Vagina (tissue), 2 donors: ENCODE data around the gene MYPOP. TPM values are rescaled to one million over a fixed set of nuclear protein-coding genes. Genes with fewer than 3 reads are reported as not detected.

Source experiments
- DNase-seq, 2 donors: peaks; one replicate each; pipeline ENCODE4 v3.0.0-alpha.2; 2017; ENCODE audit errors: extremely low spot score in 2 of 2
- H3K27ac ChIP-seq: fragments of 200-600 bp; sonication (generic); one replicate; pipeline ENCODE4 v1.5.1; 2019
- H3K27me3 ChIP-seq: fragments of 200-600 bp; sonication (generic); one replicate; pipeline ENCODE4 v1.5.1; 2019
- H3K36me3 ChIP-seq, 2 donors: fragments of 200-600 bp; sonication (generic); one replicate each; pipeline ENCODE4 v1.5.1; 2017 to 2019
- H3K4me1 ChIP-seq: fragments of 200-600 bp; sonication (generic); one replicate; pipeline ENCODE4 v1.5.1; 2019
- H3K4me3 ChIP-seq, 2 donors: fragments of 200-600 bp; sonication (generic); 1 replicate in 1 of 2; 2 replicates in 1 of 2; pipeline ENCODE4 v1.5.1; 2016 to 2019
- H3K9me3 ChIP-seq: fragments of 200-600 bp; sonication (generic); one replicate; pipeline ENCODE4 v1.5.1; 2019
- POLR2A ChIP-seq, 2 donors: fragments of 450-650 bp; IDR thresholded peaks; one replicate each; pipeline ENCODE4 v1.6.1; 2017; ENCODE audit warnings: antibody characterized with exemption in 2 of 2, mild to moderate bottlenecking in 2 of 2, moderate library complexity in 2 of 2
- POLR2AphosphoS5 ChIP-seq, 2 donors: sonication (generic); formaldehyde crosslinking; IDR thresholded peaks; one replicate each; pipeline ENCODE4 v1.9.0; 2017; ENCODE audit warnings: antibody characterized with exemption in 2 of 2, mild to moderate bottlenecking in 2 of 2, low read depth in 1 of 2; ENCODE audit not compliant: insufficient read depth in 1 of 2
- intact Hi-C: fragments of 100-400 bp; cut with DNase I; formaldehyde crosslinking; loops from one replicate; pipeline ENCODE4 v1.15.1; 2023
- total RNA-seq: library from RNA; depleted of rRNA; stranded (reverse); fragments of >200 nt; gene quantifications from one replicate; pipeline ENCODE4 v1.2.3, GENCODE V29; 2016
- TF ChIP-seq, protein P1 (sequence below), 3 experiments: fragments of 450-650 bp in 2 of 3; fragments of 200-600 bp in 1 of 3; sonication (generic) in 1 of 3; IDR thresholded peaks; one replicate each; pipeline ENCODE4 v1.5.1; 2017 to 2019; ENCODE audit warnings: antibody characterized with exemption in 3 of 3, mild to moderate bottlenecking in 2 of 3, moderate library complexity in 2 of 3

Gene MYPOP, protein sequence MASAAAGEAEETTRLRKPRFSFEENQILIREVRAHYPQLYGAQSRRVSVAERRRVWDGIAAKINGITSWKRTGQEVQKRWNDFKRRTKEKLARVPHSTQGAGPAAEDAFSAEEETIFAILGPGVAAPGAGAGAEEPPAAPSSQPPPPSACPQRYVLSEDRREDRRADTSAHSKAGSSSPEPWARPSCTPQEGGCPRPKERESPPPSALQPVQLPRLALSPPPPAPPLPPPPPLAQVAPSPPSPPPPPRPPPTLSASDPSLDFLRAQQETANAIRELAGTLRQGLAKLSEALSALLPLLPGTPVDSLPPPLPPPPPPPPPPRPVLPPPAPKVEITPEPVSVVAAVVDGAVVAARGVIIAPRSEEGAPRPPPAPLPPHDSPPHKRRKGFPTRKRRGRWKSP
- total RNA-seq = 13.8 TPM

DNA sequence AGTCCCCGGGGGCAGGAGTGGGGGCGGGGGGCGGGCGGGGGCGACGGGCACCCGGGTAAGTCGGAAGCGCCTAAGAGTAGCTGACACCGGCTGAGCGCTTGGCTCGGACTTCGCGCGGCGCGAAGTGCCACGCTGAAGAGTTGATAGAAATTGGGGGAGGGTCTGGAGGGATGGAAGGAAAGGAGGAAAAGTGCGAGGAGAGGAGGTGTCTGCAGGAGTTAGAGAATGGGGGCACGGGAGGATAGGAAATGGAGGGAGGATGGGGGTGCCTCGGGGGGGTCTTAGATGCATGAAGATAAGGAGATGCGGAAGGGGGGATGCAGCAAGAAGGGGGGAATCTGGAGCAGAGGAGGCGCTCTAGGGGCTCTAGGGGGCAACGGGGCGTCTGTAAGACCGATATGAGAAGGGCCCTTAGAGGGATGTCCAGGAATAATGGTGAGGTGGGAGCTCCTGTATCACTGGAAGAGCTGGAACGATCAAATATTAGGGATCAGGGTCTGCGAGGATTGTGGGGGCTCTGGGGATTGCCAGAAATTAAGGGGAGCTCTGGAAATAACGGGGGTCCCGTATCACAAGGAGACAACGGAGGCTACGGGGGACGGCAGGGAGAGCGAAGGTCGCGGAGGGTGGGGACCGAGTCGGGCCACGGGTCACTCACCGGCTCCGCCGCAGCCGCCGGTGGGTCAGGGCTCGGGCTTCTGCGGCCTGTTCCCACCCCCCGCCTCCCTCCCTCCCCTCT, at the start of gene MYPOP:
TSS of gene MYPOP (minus strand) at position 702 of the 739 bp plus-strand sequence. CDS start 840 bp downstream, outside the sequence.
- intact Hi-C loops = no loop called here
- Histone ChIP-seq H3K36me3 (peaks cover 0 to 31% of the 10 kb centered on the region in 2 donors), H3K27me3 (no peaks in the 10 kb centered on the region), H3K4me3 (peak within 1 kb of the TSS; percentile 84 to 89), H3K27ac (peak within 1 kb of the TSS; percentile 77), H3K9me3 (no peaks in the 10 kb centered on the region), H3K4me1 (peaks cover 24% of the 10 kb centered on the region)
- no peak for DNase-seq
- TF ChIP-seq POLR2A (IDR thresholded peaks at IDR 0.05) (no peak), POLR2AphosphoS5 (IDR thresholded peaks at IDR 0.05; ENCODE audit: insufficient read depth in 1 of 2, low read depth in 1 of 2) (no peak)
- TF ChIP-seq, protein P1, sequence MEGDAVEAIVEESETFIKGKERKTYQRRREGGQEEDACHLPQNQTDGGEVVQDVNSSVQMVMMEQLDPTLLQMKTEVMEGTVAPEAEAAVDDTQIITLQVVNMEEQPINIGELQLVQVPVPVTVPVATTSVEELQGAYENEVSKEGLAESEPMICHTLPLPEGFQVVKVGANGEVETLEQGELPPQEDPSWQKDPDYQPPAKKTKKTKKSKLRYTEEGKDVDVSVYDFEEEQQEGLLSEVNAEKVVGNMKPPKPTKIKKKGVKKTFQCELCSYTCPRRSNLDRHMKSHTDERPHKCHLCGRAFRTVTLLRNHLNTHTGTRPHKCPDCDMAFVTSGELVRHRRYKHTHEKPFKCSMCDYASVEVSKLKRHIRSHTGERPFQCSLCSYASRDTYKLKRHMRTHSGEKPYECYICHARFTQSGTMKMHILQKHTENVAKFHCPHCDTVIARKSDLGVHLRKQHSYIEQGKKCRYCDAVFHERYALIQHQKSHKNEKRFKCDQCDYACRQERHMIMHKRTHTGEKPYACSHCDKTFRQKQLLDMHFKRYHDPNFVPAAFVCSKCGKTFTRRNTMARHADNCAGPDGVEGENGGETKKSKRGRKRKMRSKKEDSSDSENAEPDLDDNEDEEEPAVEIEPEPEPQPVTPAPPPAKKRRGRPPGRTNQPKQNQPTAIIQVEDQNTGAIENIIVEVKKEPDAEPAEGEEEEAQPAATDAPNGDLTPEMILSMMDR (IDR thresholded peaks at IDR 0.05) = no peak

DNA sequence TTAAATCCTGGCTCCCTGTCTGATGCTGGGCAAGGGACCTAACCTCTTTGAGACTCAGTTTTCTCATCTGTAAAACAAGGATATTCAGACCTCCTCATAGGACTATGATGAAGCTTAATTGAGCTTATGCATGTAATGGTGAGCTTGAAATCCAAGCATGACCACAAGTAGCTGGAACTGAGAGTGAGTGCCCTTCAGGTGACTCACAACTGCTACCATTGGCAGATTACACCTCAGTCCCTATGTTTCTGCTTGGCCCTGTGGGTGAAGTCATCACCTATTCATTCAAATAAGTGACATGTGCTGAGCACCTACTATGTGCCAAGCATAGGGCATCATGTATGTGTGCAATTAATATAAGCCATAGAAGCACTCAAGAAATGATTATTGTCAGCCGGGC, 45.5 kb upstream of the MYPOP start:
- Histone ChIP-seq H3K9me3 (no peaks in the 10 kb centered on the region), H3K36me3 (no peaks in the 10 kb centered on the region), H3K4me1 (peaks cover 5% of the 10 kb centered on the region), H3K27me3 (no peaks in the 10 kb centered on the region), H3K4me3 (no peak overlapping the region), H3K27ac (no peak overlapping the region)
- DNase-seq = no peak
- TF ChIP-seq POLR2AphosphoS5 (IDR thresholded peaks at IDR 0.05; ENCODE audit: insufficient read depth in 1 of 2, low read depth in 1 of 2) (no peak), POLR2A (IDR thresholded peaks at IDR 0.05) (no peak)
- TF ChIP-seq, protein P1 (IDR thresholded peaks at IDR 0.05) = no peak
- intact Hi-C loops = no loop called here

DNA sequence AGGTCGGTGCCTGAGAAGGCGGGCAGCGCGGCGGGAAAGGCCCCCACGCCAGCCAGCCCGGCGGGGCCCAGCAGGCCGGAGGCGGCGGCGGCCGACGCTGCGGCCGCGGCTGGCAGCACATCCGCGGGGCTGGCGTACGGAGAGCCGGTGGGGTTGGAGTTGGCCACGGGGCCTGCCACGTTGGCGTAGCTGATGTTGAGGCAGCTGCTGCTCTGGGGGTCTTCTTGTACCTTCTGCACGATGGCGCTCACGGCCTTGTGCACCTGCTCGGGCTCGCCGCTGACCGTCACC, 38.0 kb upstream of the MYPOP start:
- no peak for DNase-seq
- no peaks in the 10 kb centered on the region for H3K9me3 ChIP-seq
- intact Hi-C loops = no loop called here
- H3K4me1 ChIP-seq = no peaks in the 10 kb centered on the region
- no peaks in the 10 kb centered on the region for H3K27me3 ChIP-seq
- TF ChIP-seq POLR2AphosphoS5 (IDR thresholded peaks at IDR 0.05; ENCODE audit: insufficient read depth in 1 of 2, low read depth in 1 of 2) (no peak), POLR2A (IDR thresholded peaks at IDR 0.05) (no peak)
- TF ChIP-seq, protein P1 (IDR thresholded peaks at IDR 0.05) = no peak
- H3K36me3 ChIP-seq = no peaks in the 10 kb centered on the region
- no peak overlapping the region for H3K27ac ChIP-seq
- no peak overlapping the region for H3K4me3 ChIP-seq

DNA sequence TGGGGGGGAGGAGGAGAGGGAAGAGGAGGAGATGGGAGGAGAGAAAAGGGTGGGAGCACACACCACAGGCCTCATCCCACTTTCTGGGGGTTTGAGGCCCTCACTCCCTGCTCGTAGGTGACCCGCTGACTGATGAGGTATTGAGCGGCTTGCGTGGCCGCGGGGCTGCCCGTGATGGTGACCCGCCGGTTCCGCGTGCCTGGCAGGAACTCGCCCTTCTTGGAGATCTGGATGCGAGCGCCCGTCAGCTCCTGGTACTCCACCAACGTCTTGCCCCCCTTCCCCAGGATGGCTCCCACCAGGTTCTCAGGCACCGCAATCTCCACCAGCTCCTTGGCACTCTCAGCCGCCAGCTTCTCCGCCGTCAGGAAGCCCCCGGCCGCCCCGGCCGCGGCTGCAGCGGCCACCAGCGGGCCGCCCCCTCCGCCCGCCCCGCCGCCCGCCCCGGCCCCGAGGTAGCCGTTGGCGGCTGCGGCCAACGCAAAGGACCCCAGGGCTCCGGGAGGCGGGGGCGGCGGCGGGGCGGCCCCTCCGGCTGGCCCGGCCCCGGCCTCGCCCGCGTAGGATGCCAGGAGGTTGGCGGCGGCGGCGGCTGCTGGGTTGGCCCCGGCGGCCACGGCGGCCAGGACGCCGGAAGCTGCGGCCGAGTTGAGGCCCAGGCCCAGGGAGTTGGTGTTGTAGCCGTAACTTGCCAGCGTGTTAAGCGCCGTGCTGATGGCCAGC, 37.5 kb upstream of the MYPOP start:
- DNase-seq = no peak
- H3K27me3 ChIP-seq = no peaks in the 10 kb centered on the region
- TF ChIP-seq POLR2A (IDR thresholded peaks at IDR 0.05) (no peak), POLR2AphosphoS5 (IDR thresholded peaks at IDR 0.05; ENCODE audit: insufficient read depth in 1 of 2, low read depth in 1 of 2) (no peak)
- TF ChIP-seq, protein P1 (IDR thresholded peaks at IDR 0.05) = no peak
- no peaks in the 10 kb centered on the region for H3K36me3 ChIP-seq
- no peak overlapping the region for H3K27ac ChIP-seq
- no peak overlapping the region for H3K4me3 ChIP-seq
- H3K9me3 ChIP-seq = no peaks in the 10 kb centered on the region
- no peaks in the 10 kb centered on the region for H3K4me1 ChIP-seq
- intact Hi-C loops = no loop called here
